T47D (cell line): ENCODE measurements around the gene SGCE.

Experiments used
- DNase-seq, 2 experiments: peaks; one replicate each; pipeline versions ENCODE4 v3.0.0 to v3.0.0-alpha.2; 2011 to 2012; ENCODE audit warnings: low read depth in 1 of 2, low spot score in 1 of 2
- JUND ChIP-seq: IDR thresholded peaks from 2 replicates; pipeline ENCODE4 v1.6.1; 2012; ENCODE audit warnings: low read depth
- in situ Hi-C: cut with HindIII; loops from 2 replicates; pipeline ENCODE4 v1.10.0; 2016; ENCODE audit warnings: low sequenced_read_pairs, low pct_unique_long_range_greater_than_20kb

The SGCE gene

DNA sequence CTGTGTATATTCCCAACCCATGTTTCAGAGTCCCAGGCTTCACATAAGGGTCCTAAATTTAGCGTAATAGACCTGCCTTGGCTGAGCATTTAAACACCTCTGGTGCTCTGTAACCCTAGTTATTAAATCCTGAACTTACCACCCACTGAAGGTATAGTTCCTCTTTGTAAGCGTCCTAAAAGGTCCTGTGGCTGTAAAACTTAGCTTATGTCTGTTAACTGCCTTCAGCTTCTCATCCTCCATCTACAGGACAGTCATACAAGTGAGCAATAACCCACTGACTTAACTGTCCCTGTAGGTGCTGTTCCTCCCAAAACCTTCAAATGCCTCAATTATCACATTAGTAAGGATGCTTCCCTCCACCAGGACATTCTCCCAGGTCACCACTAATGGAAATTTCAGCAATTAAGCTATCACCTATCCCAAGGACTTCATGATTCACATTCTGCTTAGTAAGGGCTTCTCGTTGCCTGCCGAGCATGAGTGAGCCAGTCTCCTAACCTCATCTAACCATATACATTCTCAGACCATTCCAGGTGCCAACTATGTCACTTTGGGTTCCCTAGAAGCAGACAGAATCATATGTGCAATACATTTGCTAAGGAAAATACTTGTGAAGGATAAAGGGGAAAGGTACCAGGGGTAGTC, 90.6 kb downstream of the SGCE start:
- no peak for TF ChIP-seq JUND
- DNase-seq: no peak
- in situ Hi-C loops: no loop called here

DNA sequence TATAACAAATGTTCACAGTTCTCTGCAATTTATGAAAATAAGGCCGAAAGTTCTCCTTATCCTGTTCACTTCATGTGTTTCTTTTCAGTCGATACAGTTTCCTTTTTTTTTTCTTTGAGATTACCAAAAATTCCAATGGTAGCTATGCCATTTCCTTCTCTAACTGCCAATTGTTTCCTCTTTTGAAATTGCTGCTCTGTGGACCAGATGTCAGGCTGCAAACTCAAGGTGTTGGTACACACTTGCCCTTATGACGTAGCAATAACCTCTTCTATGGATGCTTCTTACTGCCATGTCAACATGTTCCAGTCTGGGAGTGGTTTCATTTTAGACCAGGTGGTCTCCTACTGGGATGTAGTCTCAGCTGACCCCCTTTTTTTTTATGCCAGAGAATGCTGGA, 93.4 kb downstream of the SGCE start:
- no peak for TF ChIP-seq JUND
- no peak for DNase-seq
- in situ Hi-C loops: no loop called here

DNA sequence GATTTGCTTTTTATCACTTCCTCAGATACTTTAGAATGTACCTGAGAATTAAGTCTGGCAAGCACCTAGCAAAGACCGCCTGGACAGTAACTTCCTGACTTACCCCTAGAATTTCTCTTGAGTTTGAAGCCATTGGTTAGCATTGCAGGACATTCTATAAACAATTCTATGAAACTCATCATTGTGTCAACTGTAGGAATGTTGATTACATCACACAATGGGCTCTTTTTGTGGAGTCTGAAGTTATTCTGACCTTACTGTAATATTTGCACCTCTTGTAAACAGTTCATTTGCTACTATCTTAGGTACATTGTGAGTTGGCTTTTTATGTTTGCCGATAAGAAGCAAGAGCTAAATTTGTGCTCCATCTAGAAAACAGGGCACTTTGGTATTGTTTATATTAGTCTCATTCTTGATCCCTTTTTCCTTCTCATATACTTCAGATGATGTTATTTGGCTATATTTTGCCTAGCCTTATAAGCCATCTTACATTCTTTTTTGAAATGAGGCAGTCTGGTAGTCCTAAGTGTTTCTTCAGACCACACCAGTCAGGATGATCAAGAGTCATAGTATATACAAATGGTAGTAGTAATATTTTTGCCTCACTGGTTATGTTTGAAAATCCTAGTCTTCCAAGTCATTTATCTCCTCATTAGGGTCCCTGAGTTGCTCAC, 94.0 kb downstream of the SGCE start:
- in situ Hi-C loops: no loop called here
- no peak for DNase-seq
- no peak for TF ChIP-seq JUND

DNA sequence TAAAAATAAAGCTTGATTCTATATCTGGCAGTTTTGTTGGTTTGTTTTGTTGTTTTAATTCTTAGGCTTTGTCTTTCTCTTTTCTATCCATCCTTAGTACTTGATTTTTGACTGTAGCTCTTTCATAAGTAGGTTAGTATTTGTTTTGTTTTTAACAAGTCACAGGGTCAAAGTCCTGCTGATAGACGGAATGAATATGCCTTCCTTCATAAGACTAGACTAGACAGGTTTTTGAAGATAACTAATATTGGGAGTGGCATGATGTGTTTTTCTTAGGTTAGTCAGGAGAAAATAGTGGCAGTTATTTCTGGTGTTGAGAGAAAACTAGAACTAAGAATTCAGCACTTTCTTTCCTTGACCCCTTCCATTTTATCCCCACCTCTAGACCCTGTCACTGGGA, 96.0 kb downstream of the SGCE start:
- in situ Hi-C loops: no loop called here
- DNase-seq: no peak
- no peak for TF ChIP-seq JUND

DNA sequence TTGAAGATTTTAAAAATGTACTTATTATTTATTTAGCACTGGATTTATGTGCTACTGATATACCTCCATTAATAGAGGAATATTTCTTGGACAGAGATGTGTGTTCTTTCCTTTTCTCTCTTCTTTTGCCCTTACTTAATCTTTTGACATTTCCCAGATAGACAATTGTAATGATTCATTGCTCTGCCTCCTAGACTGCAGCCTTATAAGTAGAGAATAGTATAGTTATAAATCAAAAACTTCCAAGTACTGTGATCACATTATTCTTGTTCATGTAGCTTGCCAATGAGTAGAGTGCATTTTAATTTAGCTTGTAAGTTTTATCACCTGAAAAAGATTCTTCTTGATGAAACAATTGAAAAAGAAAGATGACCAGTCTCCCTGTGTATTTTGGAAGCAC, 98.7 kb downstream of the SGCE start:
- in situ Hi-C loops: no loop called here
- no peak for TF ChIP-seq JUND
- DNase-seq: no peak

DNA sequence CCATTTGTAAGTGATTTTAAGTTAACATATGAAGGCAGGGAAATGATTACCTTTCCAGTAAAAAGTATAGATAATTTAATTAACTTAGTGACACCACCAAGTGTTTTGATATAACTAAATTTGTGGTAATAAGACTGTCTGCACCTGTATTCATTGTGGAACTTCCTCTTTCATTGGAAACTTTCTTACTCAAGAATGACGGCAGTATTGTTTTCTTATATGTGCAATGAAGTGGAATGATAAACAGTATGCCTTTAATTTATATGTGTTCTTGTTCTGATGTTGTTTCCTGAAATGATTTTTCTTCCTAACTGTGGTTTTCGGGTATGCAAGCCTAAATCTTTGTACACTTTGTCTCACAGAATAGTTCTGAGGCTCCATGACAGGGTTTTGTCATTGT, 99.9 kb downstream of the SGCE start:
- DNase-seq: no peak
- TF ChIP-seq JUND: no peak
- in situ Hi-C loops: no loop called here

DNA sequence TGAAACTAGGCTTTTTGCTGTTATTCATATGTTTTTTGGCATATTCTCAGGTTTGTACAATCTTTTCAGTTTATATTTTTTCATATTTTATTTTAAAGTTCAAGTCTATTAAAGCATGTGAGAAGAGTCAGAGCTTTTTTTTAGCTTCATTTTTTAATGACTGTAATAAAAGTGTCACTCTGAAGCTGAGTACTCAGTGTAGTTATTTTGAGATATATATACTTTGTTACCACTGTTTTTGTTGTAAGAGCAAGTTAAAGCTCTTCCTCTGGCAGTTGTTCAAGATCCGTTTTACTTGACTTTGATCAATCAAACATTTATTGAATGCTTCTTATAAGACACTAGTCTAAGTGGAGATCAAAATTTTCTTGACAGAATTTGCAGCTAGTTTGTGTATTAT, 108.8 kb downstream of the SGCE start:
- no peak for DNase-seq
- no peak for TF ChIP-seq JUND
- in situ Hi-C loops: no loop called here

DNA sequence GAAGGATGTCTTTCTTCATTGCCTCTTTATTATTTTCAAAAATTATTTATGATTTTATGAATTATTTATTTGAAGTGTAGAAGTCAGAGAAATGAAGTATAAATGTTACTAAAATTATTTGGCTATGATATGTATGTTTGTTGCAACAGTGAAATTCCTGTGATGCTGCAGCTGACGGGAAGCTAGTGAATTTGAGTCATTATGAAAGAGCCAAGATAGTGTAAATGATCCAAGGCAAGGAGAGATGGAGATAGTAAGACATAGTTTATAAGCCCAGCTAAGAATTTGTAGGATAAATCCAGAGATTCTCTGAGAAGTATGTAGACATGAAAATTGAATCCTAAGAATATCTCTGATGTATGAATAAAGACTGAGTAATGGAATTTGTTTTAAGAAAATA, 115.5 kb downstream of the SGCE start:
- in situ Hi-C loops: no loop called here
- no peak for DNase-seq
- no peak for TF ChIP-seq JUND
